ENCODE measurements around the gene ME1. TPM values are rescaled to one million over a fixed set of nuclear protein-coding genes. Genes with fewer than 3 reads are reported as not detected.

Gene ME1
- total RNA-seq, 1 experiment from 2014 or later: 7.8 TPM

- Histone ChIP-seq H3K56ac (ENCODE audit: insufficient read length, low read depth, low read length) (no peak overlapping the region), H3K27ac (ENCODE audit: insufficient read length, low read depth, low read length) (no peak overlapping the region), H3K27me3 (ENCODE audit: insufficient read depth, low read length) (no peaks in the 10 kb centered on the region), H3K18ac (ENCODE audit: insufficient read length, low read depth, low read length) (no peak overlapping the region), H3K4me1 (ENCODE audit: insufficient read depth, low read length) (no peaks in the 10 kb centered on the region), H2AK5ac (ENCODE audit: insufficient read length, low read length) (no peak overlapping the region), H3K9ac (ENCODE audit: extremely low read depth, insufficient read length, low read length) (no peak overlapping the region), H3K23me2 (ENCODE audit: insufficient read length, low read depth, low read length, poor library complexity, severe bottlenecking) (no peaks in the 10 kb centered on the region), H3K4me2 (ENCODE audit: insufficient read depth, insufficient read length, low read length) (no peak overlapping the region), H3K79me2 (ENCODE audit: insufficient read depth, low read length) (no peaks in the 10 kb centered on the region), H2BK20ac (ENCODE audit: low read depth, low read length, poor library complexity, severe bottlenecking) (no peak overlapping the region), H3K79me1 (ENCODE audit: insufficient read depth, low read depth, low read length, poor library complexity, severe bottlenecking) (no peaks in the 10 kb centered on the region), H2BK120ac (ENCODE audit: low read depth, low read length, poor library complexity, severe bottlenecking) (no peak overlapping the region), H3T11ph (ENCODE audit: low read length) (no peak overlapping the region), H4K8ac (replicated peaks; ENCODE audit: insufficient read length, low read depth, low read length) (no peak overlapping the region), H4K5ac (ENCODE audit: insufficient read length, low read depth, low read length) (no peak overlapping the region), H3K23ac (ENCODE audit: insufficient read length, low read depth, low read length) (no peak overlapping the region), H2AFZ (ENCODE audit: low read length) (no peak overlapping the region), H3K14ac (ENCODE audit: insufficient read depth, low read length) (no peak overlapping the region), H2BK15ac (ENCODE audit: low read depth, low read length) (no peak overlapping the region), H4K91ac (ENCODE audit: insufficient read length, low read depth, low read length) (no peak overlapping the region), H4K20me1 (ENCODE audit: control insufficient read depth, insufficient read depth, insufficient read length) (no peaks in the 10 kb centered on the region), H2BK12ac (ENCODE audit: insufficient read length, low read depth, low read length) (no peak overlapping the region), H2BK5ac (ENCODE audit: insufficient read length, low read length) (no peak overlapping the region), H3K4ac (ENCODE audit: low read depth, low read length) (no peak overlapping the region), H3K9me3 (ENCODE audit: control insufficient read depth, low read depth, low read length) (no peaks in the 10 kb centered on the region)
- Mint-ChIP-seq H3K4me1 (no peaks in the 10 kb centered on the region), H3K27ac (no peak overlapping the region), H3K4me3 (no peak overlapping the region), H3K27me3 (ENCODE audit: low read depth) (no peaks in the 10 kb centered on the region), H3K9me3 (no peaks in the 10 kb centered on the region; a peak in 2 of 5 replicates), H3K36me3 (ENCODE audit: insufficient read depth in 1 of 3, low read depth in 3 of 3) (peaks cover 1 to 14% (median 7%) of the 10 kb centered on the region in 3 experiments; a peak in 6 of 7 replicates)
- no CpG with 5 or more reads among the region's 3 CpGs for WGBS (ENCODE audit: extremely low coverage, insufficient read length, low lambda C conversion rate)
- DNase-seq: no peak
- no peak for TF ChIP-seq CTCF (conservative IDR thresholded peaks at IDR 0.05)
These were observed 87.7 kb downstream of the ME1 start for GRCh38 chr6:83343121-83343520.
